IMR-90 (cell line): ENCODE data around the gene RNF224. TPM values are rescaled to one million over a fixed set of nuclear protein-coding genes. Genes with fewer than 3 reads are reported as not detected.

Experiments used
- ATAC-seq: fragments of 200-7000 bp; cut with Tn5 transposase; 2 replicates; pipeline ENCODE4 v1.9.1; 2020; ENCODE audit warnings: low read depth, mild to moderate bottlenecking, moderate library complexity
- BruUV-seq: library from RNA; stranded (reverse); fragments of 400-500 nt; replicated peaks from 2 replicates; lab custom pipeline; 2021; lab: Mats Ljungman, UMichigan
- CTCF ChIA-PET: fragments of 300-600 bp; formaldehyde crosslinking; extraction: SDS; loops from one replicate; lab custom pipeline; 2021; ENCODE audit warnings: antibody characterized with exemption; lab: Yijun Ruan, JAX
- POLR2A ChIA-PET: fragments of 300-600 bp; sonication (Branson Sonifier 250); formaldehyde crosslinking; loops from one replicate; lab custom pipeline; 2022; ENCODE audit warnings: antibody characterized with exemption; ENCODE audit not compliant: unreplicated experiment; lab: Charles Lee
- DNase-seq: peaks from one replicate; pipeline ENCODE4 v3.0.0; 2013
- H2AFZ ChIP-seq: replicated peaks from 2 replicates; pipeline ENCODE3; 2013; ENCODE audit warnings: low read length, mild to moderate bottlenecking; ENCODE audit not compliant: poor library complexity
- H2AK5ac ChIP-seq: 2 replicates; pipeline ENCODE4 v1.6.1; 2013; ENCODE audit warnings: low read depth, low read length, inconsistent platforms
- H2AK9ac ChIP-seq: replicated peaks from 2 replicates; pipeline ENCODE3; 2013; ENCODE audit warnings: mild to moderate bottlenecking, low read depth, low read length, moderate library complexity; ENCODE audit not compliant: poor library complexity
- H2BK120ac ChIP-seq: 2 replicates; pipeline ENCODE4 v1.6.1; 2013; ENCODE audit warnings: low read depth, low read length, inconsistent platforms
- H2BK15ac ChIP-seq: 3 replicates; pipeline ENCODE4 v1.6.1; 2013; ENCODE audit warnings: low read depth, low read length, inconsistent platforms
- H2BK20ac ChIP-seq: 2 replicates; pipeline ENCODE4 v1.6.1; 2013; ENCODE audit warnings: low read depth, mild to moderate bottlenecking, inconsistent platforms, low read length, moderate library complexity
- H2BK5ac ChIP-seq: 2 replicates; pipeline ENCODE4 v1.6.1; 2013; ENCODE audit warnings: mild to moderate bottlenecking, low read depth, low read length, inconsistent platforms; ENCODE audit not compliant: poor library complexity, severe bottlenecking
- H3K14ac ChIP-seq: replicated peaks from 2 replicates; pipeline ENCODE4 v1.6.1; 2013; ENCODE audit warnings: low read depth, low read length, inconsistent platforms
- H3K18ac ChIP-seq: 2 replicates; pipeline ENCODE4 v1.6.1; 2013; ENCODE audit warnings: low read depth, low read length, control low read depth
- H3K23ac ChIP-seq: 2 replicates; pipeline ENCODE4 v1.6.1; 2013; ENCODE audit warnings: low read depth, low read length, inconsistent platforms
- H3K27ac ChIP-seq: 2 replicates; pipeline ENCODE4 v1.5.1; 2013; ENCODE audit warnings: mild to moderate bottlenecking, control low read depth, low read length; ENCODE audit not compliant: insufficient read depth
- H3K27me3 ChIP-seq: 2 replicates; pipeline ENCODE4 v1.6.1; 2013; ENCODE audit warnings: low read length; ENCODE audit not compliant: control insufficient read depth, insufficient read depth
- H3K36me3 ChIP-seq: 2 replicates; pipeline ENCODE4 v1.6.1; 2013; ENCODE audit warnings: low read length, mixed read lengths; ENCODE audit not compliant: control insufficient read depth, insufficient read depth
- H3K4ac ChIP-seq: 2 replicates; pipeline ENCODE4 v1.6.1; 2013; ENCODE audit warnings: low read depth, low read length, inconsistent platforms
- H3K4me1 ChIP-seq: 2 replicates; pipeline ENCODE4 v1.6.1; 2013; ENCODE audit warnings: low read length, mixed read lengths; ENCODE audit not compliant: control insufficient read depth, insufficient read depth
- H3K4me2 ChIP-seq: 2 replicates; pipeline ENCODE4 v1.6.1; 2013; ENCODE audit warnings: low read depth, mild to moderate bottlenecking, control low read depth, low read length, moderate library complexity
- H3K4me3 ChIP-seq: 2 replicates; pipeline ENCODE4 v1.5.1; 2013; ENCODE audit warnings: low read depth, mild to moderate bottlenecking, control low read depth, low read length, moderate library complexity; ENCODE audit not compliant: insufficient read depth
- H3K56ac ChIP-seq: 2 replicates; pipeline ENCODE4 v1.6.1; 2013; ENCODE audit warnings: low read length, inconsistent platforms; ENCODE audit not compliant: insufficient read depth; ENCODE audit errors: extremely low read depth
- H3K79me1 ChIP-seq, 2 experiments: 2 replicates each; pipeline ENCODE4 v1.6.1; 2013; ENCODE audit warnings: low read length in 2 of 2, inconsistent platforms in 1 of 2, low read depth in 1 of 2
- H3K9ac ChIP-seq: 2 replicates; pipeline ENCODE4 v1.6.1; 2013; ENCODE audit warnings: low read depth, low read length, control low read depth
- H3K9me1 ChIP-seq: 2 replicates; pipeline ENCODE4 v1.6.1; 2013; ENCODE audit warnings: low read length, inconsistent platforms; ENCODE audit not compliant: insufficient read depth
- H3K9me3 ChIP-seq: 2 replicates; pipeline ENCODE4 v1.6.1; 2013; ENCODE audit warnings: low read length; ENCODE audit not compliant: control insufficient read depth, insufficient read depth
- H4K20me1 ChIP-seq: 2 replicates; pipeline ENCODE4 v1.6.1; 2013; ENCODE audit warnings: low read length, inconsistent platforms; ENCODE audit not compliant: insufficient read depth
- H4K5ac ChIP-seq: 2 replicates; pipeline ENCODE4 v1.6.1; 2013; ENCODE audit warnings: mild to moderate bottlenecking, low read depth, low read length, control low read depth
- H4K8ac ChIP-seq, 2 experiments: 2 replicates each; pipeline ENCODE4 v1.6.1; 2013; ENCODE audit warnings: low read depth in 2 of 2, low read length in 2 of 2, control low read depth in 1 of 2, inconsistent platforms in 1 of 2
- H4K91ac ChIP-seq: 2 replicates; pipeline ENCODE4 v1.6.1; 2013; ENCODE audit warnings: low read depth, low read length, inconsistent platforms; ENCODE audit not compliant: insufficient read depth
- BHLHE40 ChIP-seq: fragments of 150-350 bp; IDR thresholded peaks from 2 replicates; pipeline ENCODE4 v1.6.1; 2016; ENCODE audit warnings: mild to moderate bottlenecking, low read depth, low read length
- CEBPB ChIP-seq: IDR thresholded peaks from 2 replicates; pipeline ENCODE4 v1.6.1; 2012; ENCODE audit warnings: low read depth, low read length, improper control_type of control experiment
- CHD1 ChIP-seq: IDR thresholded peaks from 2 replicates; pipeline ENCODE4 v1.6.1; 2012; ENCODE audit warnings: low read depth, low read length, improper control_type of control experiment
- CTCF ChIP-seq: conservative IDR thresholded peaks from 2 replicates; pipeline ENCODE4 v1.5.1; 2012; ENCODE audit warnings: mild to moderate bottlenecking, low read depth, low read length, improper control_type of control experiment
- FOS ChIP-seq: fragments of 150-350 bp; IDR thresholded peaks from 2 replicates; pipeline ENCODE4 v1.6.1; 2016; ENCODE audit warnings: low read depth, low read length
- MAFK ChIP-seq: IDR thresholded peaks from 2 replicates; pipeline ENCODE4 v1.6.1; 2012; ENCODE audit warnings: low read depth, low read length, improper control_type of control experiment
- MAZ ChIP-seq: IDR thresholded peaks from 2 replicates; pipeline ENCODE4 v1.6.1; 2012; ENCODE audit warnings: low read depth, mild to moderate bottlenecking, low read length, improper control_type of control experiment, moderate library complexity, borderline replicate concordance
- MXI1 ChIP-seq: IDR thresholded peaks from 2 replicates; pipeline ENCODE4 v1.6.1; 2012; ENCODE audit warnings: low read depth, mild to moderate bottlenecking, low read length, moderate library complexity, borderline replicate concordance
- NFE2L2 ChIP-seq: fragments of 150-350 bp; IDR thresholded peaks from 2 replicates; pipeline ENCODE4 v1.6.1; 2016; ENCODE audit warnings: low read depth, mild to moderate bottlenecking, low read length
- POLR2A ChIP-seq: IDR thresholded peaks from 2 replicates; pipeline ENCODE4 v1.6.1; 2012; ENCODE audit warnings: mild to moderate bottlenecking, low read depth, low read length
- RAD21 ChIP-seq: IDR thresholded peaks from 2 replicates; pipeline ENCODE4 v1.6.1; 2012; ENCODE audit warnings: low read length, improper control_type of control experiment
- RCOR1 ChIP-seq: IDR thresholded peaks from 2 replicates; pipeline ENCODE4 v1.6.1; 2012; ENCODE audit warnings: mild to moderate bottlenecking, low read length, improper control_type of control experiment; ENCODE audit not compliant: insufficient replicate concordance
- RFX5 ChIP-seq: IDR thresholded peaks from 2 replicates; pipeline ENCODE4 v1.8.0; 2012; ENCODE audit warnings: low read depth, mild to moderate bottlenecking, low read length, moderate library complexity
- SMC3 ChIP-seq: fragments of 150-350 bp; IDR thresholded peaks from 2 replicates; pipeline ENCODE4 v1.6.1; 2016; ENCODE audit warnings: low read depth, mild to moderate bottlenecking, antibody characterized with exemption, low read length, moderate library complexity
- WGBS, 2 experiments: methylation state at CpG; one replicate each; pipeline versions ENCODE4 v1.1.5 to v1.1.7; 2013; ENCODE audit warnings: missing lambda C conversion rate in 2 of 2; ENCODE audit not compliant: insufficient read length in 1 of 2; ENCODE audit errors: extremely low coverage in 2 of 2; 5-methylcytosine and 5-hydroxymethylcytosine counted together
- dilution Hi-C: fragments of 300-500 bp; cut with HindIII; formaldehyde crosslinking; loops from one replicate; pipeline ENCODE4 v1.14.3; 2018; ENCODE audit warnings: low sequenced_read_pairs; ENCODE audit not compliant: unreplicated experiment
- in situ Hi-C: fragments of 300-500 bp; cut with MboI; formaldehyde crosslinking; loops from 3 replicates; pipeline ENCODE4 v1.14.3; 2019; ENCODE audit warnings: low sequenced_read_pairs, inconsistent platforms, mixed read lengths
- intact Hi-C: fragments of 100-400 bp; cut with micrococcal nuclease; formaldehyde crosslinking; loops from 2 replicates; pipeline ENCODE4 v1.10.0; 2022
- polyA plus RNA-seq, 3 experiments: library from polyadenylated mRNA; depleted of rRNA; stranded (reverse); fragments of >200 nt; gene quantifications; 2 replicates each; pipeline ENCODE4 v1.2.3, GENCODE V29; 2012; ENCODE audit warnings: low replicate concordance in 1 of 3
- total RNA-seq: library from RNA; depleted of rRNA; stranded (reverse); fragments of >200 nt; gene quantifications from 2 replicates; pipeline ENCODE4 v1.2.3, GENCODE V29; 2012
- TF ChIP-seq, protein P1 (sequence below): fragments of 150-350 bp; IDR thresholded peaks from 2 replicates; pipeline ENCODE4 v1.6.1; 2016; ENCODE audit warnings: low read depth, mild to moderate bottlenecking, low read length, moderate library complexity, borderline replicate concordance
- TF ChIP-seq, protein P2 (sequence below): fragments of 150-350 bp; IDR thresholded peaks from 2 replicates; pipeline ENCODE4 v1.6.1; 2017; ENCODE audit warnings: mild to moderate bottlenecking, antibody characterized with exemption, low read length, low read depth

RNF224 gene
- total and polyA plus RNA-seq, 2 of the 4 experiments (the other 2 are of a cell fraction): not detected

DNA sequence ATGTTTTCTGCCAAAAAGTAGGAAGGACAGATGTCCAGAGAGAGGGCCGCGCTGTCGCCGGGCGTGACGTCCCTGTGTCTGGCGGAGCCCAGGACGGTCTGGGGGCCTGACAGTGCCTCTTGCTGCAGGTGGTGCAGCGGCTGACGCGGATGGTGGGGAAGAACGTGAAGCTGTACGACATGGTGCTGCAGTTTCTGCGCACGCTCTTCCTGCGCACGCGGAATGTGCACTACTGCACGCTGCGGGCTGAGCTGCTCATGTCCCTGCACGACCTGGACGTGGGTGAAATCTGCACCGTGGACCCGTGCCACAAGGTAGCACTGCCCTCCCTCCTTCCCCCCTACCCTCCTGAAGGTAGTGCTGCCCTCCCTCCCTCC lies 35.6 kb downstream of the RNF224 start:
- H3K23ac ChIP-seq: no peak overlapping the region
- no peak overlapping the region for H3K18ac ChIP-seq
- H3K79me1 ChIP-seq: peaks cover 10 to 40% of the 10 kb centered on the region in 2 experiments
- no peak overlapping the region for H2BK20ac ChIP-seq
- in situ Hi-C loops: no loop called here
- POLR2A ChIA-PET: no interaction called here
- dilution Hi-C loops: no loop called here
- H2BK120ac ChIP-seq: no peak overlapping the region
- no TSS peak for BruUV-seq
- no peak for DNase-seq
- H3K36me3 ChIP-seq: peaks cover 53% of the 10 kb centered on the region
- no peak overlapping the region for H3K56ac ChIP-seq
- peaks cover 7% of the 10 kb centered on the region for H4K20me1 ChIP-seq
- no peak overlapping the region for H2AK9ac ChIP-seq
- no peak overlapping the region for H4K91ac ChIP-seq
- intact Hi-C loops: no loop called here
- no peaks in the 10 kb centered on the region for H3K9me1 ChIP-seq
- WGBS, 2 experiments: 96% methylated on average over 20 of the region's 24 CpGs; no CpG with 5 or more reads in 1 of the 2 experiments
- H3K27me3 ChIP-seq: no peaks in the 10 kb centered on the region
- no peaks in the 10 kb centered on the region for H3K9me3 ChIP-seq
- H3K4me3 ChIP-seq: no peak overlapping the region
- H2BK15ac ChIP-seq: no peak overlapping the region
- no peak overlapping the region for H3K4me2 ChIP-seq
- TF ChIP-seq RFX5: no peak
- no peak for TF ChIP-seq CEBPB
- TF ChIP-seq CTCF: no peak
- TF ChIP-seq CHD1: no peak
- TF ChIP-seq MXI1: no peak
- no peak for TF ChIP-seq BHLHE40
- no peak for TF ChIP-seq SMC3
- TF ChIP-seq FOS: no peak
- TF ChIP-seq NFE2L2: no peak
- TF ChIP-seq RCOR1: no peak
- no peak for TF ChIP-seq RAD21
- no peak for TF ChIP-seq MAFK
- no peak for TF ChIP-seq MAZ
- TF ChIP-seq, protein P1, sequence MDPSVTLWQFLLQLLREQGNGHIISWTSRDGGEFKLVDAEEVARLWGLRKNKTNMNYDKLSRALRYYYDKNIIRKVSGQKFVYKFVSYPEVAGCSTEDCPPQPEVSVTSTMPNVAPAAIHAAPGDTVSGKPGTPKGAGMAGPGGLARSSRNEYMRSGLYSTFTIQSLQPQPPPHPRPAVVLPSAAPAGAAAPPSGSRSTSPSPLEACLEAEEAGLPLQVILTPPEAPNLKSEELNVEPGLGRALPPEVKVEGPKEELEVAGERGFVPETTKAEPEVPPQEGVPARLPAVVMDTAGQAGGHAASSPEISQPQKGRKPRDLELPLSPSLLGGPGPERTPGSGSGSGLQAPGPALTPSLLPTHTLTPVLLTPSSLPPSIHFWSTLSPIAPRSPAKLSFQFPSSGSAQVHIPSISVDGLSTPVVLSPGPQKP: no peak
- TF ChIP-seq POLR2A: no peak
- TF ChIP-seq, protein P2, sequence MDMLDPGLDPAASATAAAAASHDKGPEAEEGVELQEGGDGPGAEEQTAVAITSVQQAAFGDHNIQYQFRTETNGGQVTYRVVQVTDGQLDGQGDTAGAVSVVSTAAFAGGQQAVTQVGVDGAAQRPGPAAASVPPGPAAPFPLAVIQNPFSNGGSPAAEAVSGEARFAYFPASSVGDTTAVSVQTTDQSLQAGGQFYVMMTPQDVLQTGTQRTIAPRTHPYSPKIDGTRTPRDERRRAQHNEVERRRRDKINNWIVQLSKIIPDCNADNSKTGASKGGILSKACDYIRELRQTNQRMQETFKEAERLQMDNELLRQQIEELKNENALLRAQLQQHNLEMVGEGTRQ: no peak
- H2AK5ac ChIP-seq: no peak overlapping the region; the same call in 1 of the 2 replicates
- H3K4me1 ChIP-seq: no peaks in the 10 kb centered on the region
- H2AFZ ChIP-seq: no peak overlapping the region
- CTCF ChIA-PET: no interaction called here
- H4K8ac ChIP-seq: no peak overlapping the region
- H3K14ac ChIP-seq: no peak overlapping the region
- H3K9ac ChIP-seq: no peak overlapping the region
- no peak for ATAC-seq
- H3K27ac ChIP-seq: no peak overlapping the region
- H3K4ac ChIP-seq: no peak overlapping the region
- H2BK5ac ChIP-seq: no peak overlapping the region
- H4K5ac ChIP-seq: no peak overlapping the region
